Hepatic stellate cell (primary cell): Measurements from ENCODE around the gene CMYA5.

Experiments
- DNase-seq: peaks from one replicate; pipeline ENCODE4 v3.0.0; 2011; ENCODE audit warnings: low spot score

The CMYA5 gene

DNA sequence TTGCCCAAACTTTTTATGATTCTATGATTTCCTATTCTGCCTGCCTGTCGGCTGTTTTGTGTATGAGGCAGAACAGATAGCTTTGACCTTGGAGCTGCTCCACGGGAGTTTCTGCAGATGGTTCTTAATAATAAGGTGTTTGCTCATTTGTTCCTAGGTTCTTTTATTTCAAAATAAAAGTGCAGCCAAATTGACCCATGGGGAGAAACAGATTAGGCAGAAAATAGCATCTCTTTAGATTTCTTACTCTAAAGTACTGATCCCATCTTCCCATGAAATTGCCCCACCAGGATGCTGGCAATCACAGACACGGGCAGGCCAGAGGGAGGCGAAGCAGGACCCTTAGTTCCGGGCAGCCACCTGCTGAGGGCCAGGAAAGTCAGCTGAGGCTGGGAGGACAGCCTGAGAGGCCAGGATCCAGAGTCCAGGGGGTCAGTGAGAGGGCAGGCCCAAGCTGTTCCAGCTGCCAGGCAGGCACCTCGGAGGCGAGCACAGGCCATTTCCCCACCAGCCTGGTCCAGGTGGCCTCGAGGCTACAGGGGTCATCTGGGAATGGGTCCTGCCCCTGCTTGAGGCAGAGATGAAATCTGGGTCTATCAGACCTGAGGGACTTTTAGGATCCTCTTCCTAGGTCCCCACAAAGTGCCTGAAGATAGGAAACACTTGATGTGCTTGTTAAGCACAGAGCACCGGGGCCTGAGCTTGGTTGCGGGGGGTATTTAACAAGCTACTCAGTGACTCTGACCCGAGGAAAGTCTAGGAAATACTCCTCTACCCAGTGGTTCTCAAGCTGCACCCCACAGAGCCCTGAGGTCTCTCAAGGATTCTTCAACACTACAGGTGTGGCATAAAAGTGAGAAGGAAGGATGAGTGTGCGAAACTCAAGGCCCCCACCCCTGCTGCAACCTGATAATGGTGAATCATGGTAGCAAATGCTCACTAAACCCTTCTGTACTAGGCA is 145.4 kb downstream of the CMYA5 start:
- no peak for DNase-seq

- no peak for DNase-seq
Measured at GRCh38 chr5:79837761-79838551, 148.3 kb downstream of the CMYA5 start.

DNA sequence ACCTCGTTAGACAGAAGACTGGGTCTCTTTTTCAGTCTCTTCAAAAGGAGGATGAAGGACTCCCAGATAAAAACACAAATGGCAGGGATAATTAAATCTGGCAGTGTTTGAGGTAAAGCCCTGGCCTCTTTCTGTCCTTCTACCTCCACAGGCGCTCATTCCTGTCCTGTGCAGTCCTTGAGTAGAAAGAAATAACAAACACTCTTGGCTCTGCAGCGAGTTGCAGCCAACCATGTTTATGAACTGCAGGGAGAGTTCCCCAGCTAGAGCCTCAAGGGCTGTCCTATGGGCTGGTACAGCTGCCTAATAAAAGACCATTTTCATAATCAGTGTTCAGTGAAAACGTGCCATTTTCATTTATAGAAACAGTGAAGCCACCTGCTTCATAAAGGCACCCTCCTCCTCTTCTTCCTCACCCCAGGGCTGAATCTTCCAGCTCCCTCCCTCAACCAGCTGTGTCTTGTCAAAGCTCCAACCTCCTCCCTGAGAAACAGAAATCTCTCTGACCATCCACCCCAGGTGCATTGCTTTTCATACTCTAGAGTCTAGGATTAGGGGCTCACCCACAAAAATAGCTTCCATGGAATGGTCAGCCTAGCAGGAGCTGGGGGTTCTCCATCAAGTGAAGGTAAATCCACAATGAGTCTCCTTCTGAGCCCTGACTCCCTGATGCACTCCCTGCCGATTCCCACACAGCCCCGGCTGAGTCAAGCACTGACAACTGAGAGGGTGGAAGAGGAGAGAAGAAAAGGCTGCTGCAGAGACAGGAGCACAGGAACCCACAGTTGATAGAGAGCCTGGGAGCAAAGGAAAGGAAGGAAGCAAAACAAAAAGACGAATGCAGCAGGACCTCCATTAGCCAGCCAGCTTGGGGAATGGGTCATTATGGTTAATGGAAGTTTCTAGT is 150.7 kb downstream of the CMYA5 start:
- no peak for DNase-seq

GRCh38 chr5:79841172-79841571 is 151.5 kb downstream of the CMYA5 start:
- DNase-seq = no peak

DNA sequence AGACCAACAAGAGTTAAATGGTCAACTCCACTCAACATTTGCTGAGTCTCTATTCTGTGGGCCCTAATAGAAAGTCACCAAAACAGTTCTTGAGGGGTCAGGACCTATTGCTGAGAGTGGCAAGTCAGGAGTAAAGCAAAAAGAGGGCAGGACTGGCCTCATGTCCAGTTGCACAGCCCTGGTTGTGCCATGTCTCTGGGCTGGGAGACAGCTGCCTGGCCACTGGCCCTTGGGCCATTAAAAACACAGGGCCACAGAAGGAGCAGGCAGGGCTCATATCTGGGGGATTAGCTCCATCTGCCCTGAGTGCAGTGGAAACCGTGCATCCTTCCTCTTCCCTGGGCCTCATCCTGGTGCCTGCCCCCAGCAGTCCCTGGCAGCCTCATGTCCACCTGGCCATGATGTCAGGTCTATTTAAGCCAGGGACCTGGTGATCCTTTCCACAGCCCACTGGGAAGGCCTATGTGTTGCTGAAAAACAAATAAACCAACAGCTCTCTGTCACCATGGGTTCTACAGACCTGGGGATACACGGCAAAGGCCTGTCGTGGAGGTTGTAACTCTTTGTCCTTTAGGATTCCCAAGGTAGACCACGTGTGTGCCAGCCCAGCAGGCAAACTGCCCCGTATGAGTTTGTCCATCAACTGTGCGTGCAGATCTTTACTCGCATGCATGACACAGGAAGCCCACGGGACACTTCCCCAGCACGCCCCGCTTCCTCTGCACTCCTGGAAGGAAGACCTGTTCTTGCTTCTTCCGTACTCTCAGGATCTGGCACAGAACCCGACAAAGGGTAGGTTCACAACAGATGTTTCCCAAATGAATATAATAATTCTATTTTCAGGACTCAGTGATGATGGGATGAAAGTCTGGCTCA is 152.6 kb downstream of the CMYA5 start:
- DNase-seq = no peak

- no peak for DNase-seq
Measured at GRCh38 chr5:79842991-79843390, 153.4 kb downstream of the CMYA5 start.

DNA sequence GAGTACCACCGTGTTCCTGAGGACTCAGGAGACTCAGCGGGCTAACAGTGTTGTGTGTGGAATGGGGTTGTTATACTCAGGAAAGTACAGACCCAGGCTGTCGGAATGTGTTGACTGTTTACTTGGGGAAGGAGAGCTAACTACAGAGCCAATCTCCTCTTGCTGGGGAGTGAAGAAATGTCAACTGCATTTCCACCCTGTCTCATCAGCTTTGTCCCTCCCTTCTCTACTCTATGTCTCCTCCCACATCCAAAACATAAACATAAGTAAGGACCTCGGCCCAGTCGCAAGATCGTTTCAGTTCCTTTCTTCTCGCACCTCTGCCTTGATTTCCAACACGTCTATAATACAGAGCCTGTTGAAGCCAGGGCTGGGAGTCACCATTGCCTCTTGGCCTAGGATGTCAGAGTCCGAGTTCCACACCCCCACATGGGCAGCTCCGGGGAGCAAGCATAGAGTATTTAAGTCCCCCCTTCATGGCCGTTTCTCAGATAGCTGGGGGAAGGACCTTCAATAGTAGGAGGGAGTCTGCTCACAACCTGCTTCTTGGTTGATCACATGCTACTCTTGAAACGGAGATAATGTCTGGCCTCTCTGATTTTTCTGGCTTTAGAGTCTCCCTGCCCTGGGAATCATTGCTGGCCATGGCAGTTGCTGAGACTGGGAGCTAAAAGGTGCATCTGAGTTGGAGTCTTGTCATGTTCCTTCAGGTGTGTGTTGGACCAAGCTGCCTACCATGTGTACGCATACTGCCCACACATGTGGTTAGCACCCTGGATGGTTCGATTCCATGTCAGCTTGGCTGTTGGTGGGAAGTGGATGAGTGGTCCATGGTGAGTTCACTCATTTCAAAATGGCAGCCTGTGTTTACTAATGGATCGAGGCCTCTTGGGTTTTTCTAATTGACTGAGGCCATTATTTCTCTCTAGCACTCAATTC is 154.1 kb downstream of the CMYA5 start:
- DNase-seq = no peak

DNA sequence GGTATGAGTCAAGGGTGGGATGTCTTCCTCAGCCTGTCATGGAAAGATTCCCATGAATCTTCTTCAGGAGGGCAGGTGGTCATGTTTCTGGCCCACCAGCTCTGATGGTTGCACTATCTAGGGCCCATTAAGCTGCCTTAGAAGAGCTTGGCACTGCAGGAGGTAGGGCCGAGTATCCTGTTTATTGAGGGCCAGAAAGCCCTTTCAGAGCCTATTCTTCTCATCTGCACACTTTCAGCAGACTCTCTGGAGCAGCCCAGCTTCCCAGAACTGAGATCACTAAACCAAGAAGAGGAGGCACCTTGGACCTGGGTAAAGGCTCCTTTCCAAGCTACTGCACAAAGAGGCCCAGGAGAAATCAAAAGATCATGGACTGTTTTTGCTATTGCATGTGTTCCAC is 154.9 kb downstream of the CMYA5 start:
- DNase-seq = no peak

DNA sequence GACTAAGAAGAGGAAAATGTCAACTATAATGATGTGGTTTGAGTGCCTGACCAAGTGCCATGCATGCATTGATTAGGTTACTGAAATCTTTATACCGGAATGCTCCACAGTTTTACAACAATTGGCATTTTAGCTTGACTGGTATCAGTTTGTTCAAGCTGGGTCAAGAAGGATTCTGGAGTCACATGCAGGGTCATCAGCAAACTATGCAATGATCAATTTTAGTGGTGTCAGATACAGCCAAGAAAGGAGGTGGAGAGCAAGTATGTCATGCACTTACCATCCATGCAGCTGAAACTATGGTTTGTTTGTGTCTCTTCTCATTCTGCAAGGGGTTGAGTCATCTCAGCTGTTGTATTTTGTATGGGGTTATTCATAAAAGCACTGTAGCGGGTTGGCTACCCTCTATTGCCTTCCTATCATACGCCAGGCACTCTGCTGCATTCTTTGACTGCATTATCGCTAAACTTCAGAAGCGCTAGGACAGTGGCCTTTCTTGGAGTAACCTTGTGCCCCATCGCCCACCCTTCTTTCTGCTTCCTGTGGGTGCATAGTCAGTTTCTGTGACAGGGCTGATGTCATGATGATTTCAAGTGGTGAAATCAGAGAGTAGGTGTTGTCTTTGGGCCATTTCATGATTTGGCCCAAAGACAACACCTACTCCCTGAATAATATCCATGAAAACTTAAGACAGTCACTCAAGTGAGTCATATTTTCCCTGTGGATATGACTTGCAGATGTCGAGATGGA is 156.0 kb downstream of the CMYA5 start:
- peak; percentile 31 for DNase-seq

DNA sequence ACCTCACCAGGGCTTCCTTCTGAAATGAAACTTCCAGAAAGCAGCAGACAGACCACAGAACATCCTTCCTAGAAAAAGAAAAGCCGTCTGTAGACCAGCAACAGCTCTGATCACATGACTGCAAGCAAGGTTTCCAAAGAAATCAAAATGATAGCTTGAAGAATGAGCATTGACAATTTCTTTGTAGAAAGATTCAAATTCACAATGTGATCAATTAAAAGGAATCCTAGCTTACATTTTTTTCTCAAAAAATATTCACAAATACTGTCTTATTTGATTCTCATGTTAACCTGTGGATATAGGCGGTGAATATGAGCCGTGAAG is 156.5 kb downstream of the CMYA5 start:
- no peak for DNase-seq

GRCh38 chr5:79847561-79847960 is 157.9 kb downstream of the CMYA5 start:
- no peak for DNase-seq

GRCh38 chr5:79849061-79849460 is 159.4 kb downstream of the CMYA5 start:
- no peak for DNase-seq
